Measurements from ENCODE around the gene ABL2.
"Not testable (repeated sequence)": the region's sequence is repeated elsewhere in the genome, so short reads cannot be mapped to it uniquely, and the experiment has no call there.

Gene ABL2

GRCh38 chr1:179229214-179230140 is at the start of gene ABL2:
ABL2 (minus strand) TSS chr1:179229677; CDS start chr1:179229397, 280 bp downstream.
- peak; percentile 38 for DNase-seq (ENCODE audit: low spot score)

DNA sequence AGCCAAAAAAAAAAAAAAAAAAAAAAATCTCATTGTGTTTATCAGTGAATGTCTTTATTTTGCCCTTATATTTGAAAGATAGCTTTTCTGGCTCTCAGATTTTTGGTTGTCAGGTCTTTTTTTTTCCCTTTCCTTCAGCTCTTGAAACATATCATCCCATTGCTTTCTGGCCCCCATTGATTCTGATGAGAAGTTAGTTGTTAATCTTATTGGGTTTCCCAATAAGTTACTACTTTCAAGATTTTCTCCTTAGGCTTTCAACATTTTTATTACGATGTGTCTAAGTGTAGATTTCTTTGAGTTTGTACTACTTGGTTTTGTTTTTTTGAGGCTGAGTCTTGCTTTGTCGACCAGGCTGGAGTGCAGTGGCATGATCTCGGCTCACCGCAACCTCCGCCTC is 49.4 kb upstream of the ABL2 start:
- no peak for DNase-seq (ENCODE audit: low spot score)

DNA sequence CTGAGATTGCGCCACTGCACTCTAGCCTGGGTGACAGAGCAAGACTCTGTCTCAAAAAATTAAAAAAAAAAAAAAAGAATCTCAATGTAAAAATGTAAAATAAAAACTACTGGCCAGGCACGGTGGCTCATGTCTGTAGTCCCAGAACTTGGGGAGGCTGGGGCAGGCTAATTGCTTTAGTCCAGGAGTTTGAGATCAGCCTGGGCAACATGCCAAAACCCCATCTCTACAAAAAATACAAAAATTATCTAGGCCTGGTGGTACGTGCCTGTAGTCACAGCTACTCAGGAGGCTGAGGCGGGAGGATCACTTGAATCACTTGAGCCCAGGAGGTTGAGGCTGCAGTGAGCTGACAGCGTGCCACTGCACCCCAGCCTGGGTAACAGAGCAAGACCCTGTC is 44.9 kb upstream of the ABL2 start:
- not testable (repeated sequence) for DNase-seq (ENCODE audit: low spot score)

DNA sequence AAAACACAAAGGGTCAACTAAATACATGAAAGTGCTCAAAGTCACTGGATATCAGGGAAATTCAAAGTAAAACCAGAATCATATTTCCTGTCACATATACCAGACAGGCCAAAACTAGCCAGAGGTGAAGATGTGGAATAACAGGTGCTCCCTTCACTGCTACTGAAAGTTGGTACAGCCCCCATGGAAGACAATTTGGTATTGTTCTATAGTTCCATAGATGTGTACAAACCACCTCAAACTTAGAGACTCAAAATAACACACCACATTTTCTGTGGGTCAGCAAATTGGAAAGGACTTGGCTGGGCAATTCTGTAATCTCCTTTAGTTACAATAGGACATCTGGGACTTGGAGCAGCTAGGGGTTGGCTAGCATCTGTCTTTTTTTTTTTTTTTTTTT is 39.6 kb upstream of the ABL2 start:
- no peak for DNase-seq (ENCODE audit: low spot score)

GRCh38 chr1:179264507-179264906 is 35.0 kb upstream of the ABL2 start:
- DNase-seq (ENCODE audit: low spot score) = no peak

DNA sequence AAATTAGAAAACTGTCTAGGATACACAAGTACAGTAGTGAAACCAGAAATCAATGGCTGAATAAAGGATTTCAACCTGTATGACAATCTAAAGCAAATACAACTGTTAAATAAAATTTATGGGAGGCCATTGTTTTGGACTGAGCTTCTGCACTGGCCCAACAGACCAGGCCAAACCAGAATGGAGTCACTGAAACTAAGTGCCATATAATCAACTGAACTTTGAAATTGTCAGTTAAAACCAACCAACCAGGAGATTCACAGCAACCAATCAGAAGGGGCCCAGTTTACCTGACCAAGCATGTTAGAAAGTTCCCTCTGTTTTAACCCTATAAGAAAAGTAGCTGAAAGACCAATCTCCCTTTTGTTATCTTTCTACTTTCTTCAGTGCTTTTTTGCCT is 33.6 kb upstream of the ABL2 start:
- DNase-seq (ENCODE audit: low spot score) = no peak

- DNase-seq (ENCODE audit: low spot score) = no peak
Observed at GRCh38 chr1:179262183-179262582, 32.7 kb upstream of the ABL2 start.

DNA sequence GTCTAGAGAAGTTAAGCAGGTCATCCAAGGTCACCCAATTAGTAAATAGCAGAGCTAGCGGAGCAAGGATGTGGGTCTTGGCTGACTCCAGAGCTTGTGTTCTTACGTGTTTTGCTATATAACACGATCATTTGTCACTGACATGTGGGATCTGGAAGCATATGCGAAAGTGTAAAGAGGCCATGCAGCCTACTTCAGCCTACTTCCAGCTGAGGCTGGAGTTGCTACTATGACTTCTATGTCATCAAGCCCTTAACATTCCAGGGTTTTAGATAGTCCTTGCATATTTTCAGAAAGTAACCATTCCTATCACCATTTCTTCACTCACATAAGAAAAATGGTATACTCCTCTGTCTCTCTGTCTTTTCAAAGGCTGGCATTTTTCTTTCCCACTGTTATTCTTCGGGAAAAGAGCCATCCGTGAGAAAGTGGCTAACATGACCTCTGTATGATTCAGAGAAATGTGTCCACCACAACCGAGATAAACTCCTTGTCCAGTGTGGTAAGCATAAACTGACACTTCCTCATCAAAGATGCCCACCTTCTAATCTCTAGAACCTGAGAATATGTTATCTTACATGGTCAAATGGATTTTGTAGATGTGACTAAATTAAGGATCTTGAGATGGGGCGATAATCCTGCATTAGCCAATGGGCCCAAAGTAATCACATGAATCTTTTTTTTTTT is 24.0 kb upstream of the ABL2 start:
- no peak for DNase-seq (ENCODE audit: low spot score)

DNA sequence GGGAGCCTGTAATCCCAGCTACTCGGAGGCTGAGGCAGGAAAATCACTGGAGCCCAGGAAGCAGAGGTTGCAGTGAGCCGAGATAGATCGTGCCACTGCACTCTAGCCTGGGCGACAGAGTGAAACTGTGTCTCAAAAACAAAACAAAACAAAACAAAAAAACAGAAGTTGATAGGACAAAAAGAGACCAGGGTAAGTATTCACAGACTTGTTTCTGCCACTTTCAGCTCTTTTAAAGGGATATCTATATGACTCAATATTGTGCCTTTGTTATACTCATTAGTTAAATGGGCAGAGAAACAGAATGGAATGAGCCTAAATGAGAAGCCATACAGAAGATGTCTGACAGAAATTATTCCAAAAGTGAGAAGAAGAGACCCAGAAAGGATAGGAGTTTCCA is 23.1 kb upstream of the ABL2 start:
- DNase-seq (ENCODE audit: low spot score) = no peak

- DNase-seq (ENCODE audit: low spot score) = peak; percentile 13
Observed at GRCh38 chr1:179251675-179252074, 22.2 kb upstream of the ABL2 start.

DNA sequence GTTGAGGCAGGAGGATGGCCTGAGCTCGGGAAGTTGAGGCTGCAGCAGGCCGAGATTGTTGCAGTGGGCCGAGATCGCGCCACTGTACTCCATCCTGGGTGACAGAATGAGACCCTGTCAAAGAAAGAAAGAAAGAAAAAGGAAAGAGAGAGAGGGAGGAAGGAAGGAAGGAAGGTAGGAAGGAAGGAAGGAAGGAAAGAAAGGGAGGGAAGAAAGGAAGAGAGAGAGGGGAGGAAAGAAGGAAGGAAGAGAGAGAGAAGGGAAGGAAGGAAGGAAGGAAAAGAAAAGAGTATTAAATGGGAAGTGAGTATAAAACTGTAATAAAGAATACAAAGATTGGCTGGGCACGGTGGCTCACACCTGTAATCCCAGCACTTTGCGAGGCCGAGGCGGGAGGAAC is 18.4 kb upstream of the ABL2 start:
- DNase-seq (ENCODE audit: low spot score) = no peak

- DNase-seq (ENCODE audit: low spot score) = not testable (repeated sequence)
Observed at GRCh38 chr1:179245426-179245825, 15.9 kb upstream of the ABL2 start.

DNA sequence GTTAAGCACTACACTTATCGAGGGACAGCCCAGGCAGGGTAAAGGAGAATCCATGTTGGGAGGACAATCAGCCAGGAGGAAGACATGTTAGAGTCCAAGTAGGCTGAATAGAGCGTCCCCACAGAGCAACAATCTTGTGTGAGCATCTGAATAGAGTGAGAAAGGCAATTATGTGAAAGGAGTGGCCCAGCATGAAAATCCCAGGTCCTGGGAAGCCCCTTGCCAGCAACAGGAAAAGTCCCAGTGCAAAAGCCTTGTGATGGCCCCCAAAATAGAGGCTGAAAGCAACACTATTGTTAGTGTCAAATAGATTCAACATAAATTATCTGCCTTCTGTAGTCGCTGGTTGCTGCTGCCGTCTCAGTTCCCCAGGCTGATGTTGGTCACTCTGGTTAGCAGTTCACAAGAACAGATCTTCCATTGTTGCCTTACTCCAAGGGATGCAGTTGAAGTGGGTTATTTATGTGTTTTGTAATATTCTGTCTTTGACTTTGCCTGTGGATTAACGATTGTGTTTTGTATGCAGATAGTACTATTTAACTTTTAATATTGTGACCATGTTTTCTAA is 12.1 kb upstream of the ABL2 start:
- no peak for DNase-seq (ENCODE audit: low spot score)

- no peak for DNase-seq (ENCODE audit: low spot score)
Observed at GRCh38 chr1:179237222-179237621, 7.7 kb upstream of the ABL2 start.

- DNase-seq (ENCODE audit: low spot score) = no peak
Observed at GRCh38 chr1:179234863-179235262, 5.4 kb upstream of the ABL2 start.

DNA sequence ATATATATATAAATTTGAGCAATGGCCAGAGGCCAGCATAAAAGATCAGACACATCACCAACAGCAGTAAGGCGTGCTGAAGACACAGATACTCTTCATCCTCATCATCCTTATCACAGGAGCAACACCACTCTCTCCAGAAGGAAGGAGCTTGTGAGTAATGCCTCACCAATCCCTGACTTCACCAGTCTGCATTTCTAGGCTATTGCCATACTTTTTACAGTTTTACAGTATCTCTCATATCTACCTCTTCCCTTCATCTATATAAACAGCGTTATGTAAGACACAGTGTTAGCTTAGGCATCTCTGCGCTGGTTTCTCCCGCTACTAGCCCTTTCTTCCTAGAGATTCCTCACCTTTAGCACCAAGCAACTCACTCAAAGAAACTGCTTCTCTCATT is 2.4 kb upstream of the ABL2 start:
- no peak for DNase-seq (ENCODE audit: low spot score)

DNA sequence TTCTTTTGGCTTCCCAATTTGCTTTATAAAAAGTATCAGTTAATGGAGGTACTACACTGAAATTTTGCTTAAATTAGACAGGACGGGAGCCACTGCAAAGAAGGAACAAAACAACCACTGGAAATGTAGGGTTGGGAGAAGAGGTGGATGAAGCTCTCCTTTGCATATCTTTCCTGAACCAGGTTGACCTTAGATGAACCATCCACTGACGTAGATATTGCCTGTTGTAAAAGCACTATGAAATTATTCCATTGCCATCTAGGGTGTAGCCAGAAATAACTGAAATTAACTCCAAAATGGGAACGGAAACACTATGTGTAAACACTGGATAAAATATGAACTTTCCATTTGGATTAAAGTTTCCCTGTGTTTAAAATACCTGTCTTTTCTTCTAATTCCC is 1.2 kb upstream of the ABL2 start:
- peak; percentile 16 for DNase-seq (ENCODE audit: low spot score)

GRCh38 chr1:179230251-179230650 is 774 bp upstream of the ABL2 start:
- no peak for DNase-seq (ENCODE audit: low spot score)

GRCh38 chr1:179228783-179229213 is 679 bp downstream of the ABL2 start:
- DNase-seq (ENCODE audit: low spot score) = peak; percentile 23

DNA sequence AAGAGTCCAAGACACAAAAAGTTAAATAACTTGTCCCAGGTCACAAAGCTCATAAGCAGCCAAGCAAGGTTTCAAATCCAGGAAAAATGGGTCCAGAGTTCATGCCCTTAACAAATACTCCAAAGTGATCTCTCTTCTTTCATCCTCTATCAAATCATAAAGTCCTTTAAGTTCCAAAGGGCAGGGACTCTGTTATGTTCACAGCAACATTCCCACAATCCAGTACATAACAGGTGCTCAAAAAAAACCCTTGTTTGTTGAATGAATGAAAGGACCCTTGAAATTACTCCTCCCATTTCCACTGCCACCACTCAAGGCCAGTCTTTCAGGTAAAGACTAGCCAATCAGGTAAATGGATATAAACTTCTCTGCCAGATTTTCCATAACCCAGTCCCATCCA is 2.7 kb downstream of the ABL2 start:
- no peak for DNase-seq (ENCODE audit: low spot score)

- DNase-seq (ENCODE audit: low spot score) = not testable (repeated sequence)
Observed at GRCh38 chr1:179224466-179224865, 5.0 kb downstream of the ABL2 start.

GRCh38 chr1:179221121-179221520 is 8.4 kb downstream of the ABL2 start:
- not testable (repeated sequence) for DNase-seq (ENCODE audit: low spot score)

GRCh38 chr1:179217943-179218507 is 11.5 kb downstream of the ABL2 start:
- peak; percentile 23 for DNase-seq (ENCODE audit: low spot score)
